Right cardiac atrium (tissue), 5 donors: ENCODE results near the gene MYLK2. TPM values are rescaled to one million over a fixed set of nuclear protein-coding genes. Genes with fewer than 3 reads are reported as not detected.

ENCODE experiments used
- ATAC-seq, 2 donors: fragments of 200-7000 bp; cut with Tn5 transposase; one replicate each; pipeline versions ENCODE4 v1.8.0 to v1.9.1; 2020; ENCODE audit warnings: moderate library complexity in 2 of 2, mild to moderate bottlenecking in 1 of 2
- DNase-seq, 3 donors: peaks; one replicate each; pipeline ENCODE4 v3.0.0-alpha.2; 2020
- H3K27ac ChIP-seq: one replicate; pipeline ENCODE4 v1.5.1; 2013; ENCODE audit warnings: mild to moderate bottlenecking, low read length, control low read depth, moderate library complexity
- H3K27me3 ChIP-seq: one replicate; pipeline ENCODE4 v1.6.1; 2013; ENCODE audit not compliant: control insufficient read depth, insufficient read depth
- H3K4me1 ChIP-seq: one replicate; pipeline ENCODE4 v1.6.1; 2013; ENCODE audit warnings: low read length; ENCODE audit not compliant: control insufficient read depth, insufficient read depth
- H3K4me3 ChIP-seq: one replicate; pipeline ENCODE4 v1.5.1; 2013; ENCODE audit warnings: low read length, control low read depth
- H3K9me3 ChIP-seq: one replicate; pipeline ENCODE4 v1.6.1; 2013; ENCODE audit warnings: low read length; ENCODE audit not compliant: control insufficient read depth
- WGBS: extraction: QIAGEN DNeasy Blood & Tissue Kit; methylation state at CpG from one replicate; pipeline ENCODE4 v1.1.7; 2013; 5-methylcytosine and 5-hydroxymethylcytosine counted together
- intact Hi-C, 4 donors: fragments of 100-400 bp; cut with DNase I; formaldehyde crosslinking; loops; one replicate each; pipeline versions ENCODE4 v1.11.0 to v1.14.0; 2022 to 2023
- polyA plus RNA-seq: library from polyadenylated mRNA; stranded (reverse); fragments of 200-250 nt; gene quantifications from one replicate; pipeline ENCODE4 v1.2.3, GENCODE V29; 2013
- total RNA-seq, 4 donors: library from RNA; stranded (reverse); fragmentation: NEBNext Ultra II Directional; extraction: Animal tissue kit (Norgen Biotek cat#: 25700); gene quantifications; one replicate each; pipeline ENCODE4 v1.2.1, GENCODE V29; 2021
- donor health status: healthy with polysubstance abuse.
- donor health status: DM: no; HTN: yes; CAD: no.
- donor health status: DM: no; HTN: no; CAD: no.
- donor health status: DM: no; HTN: yes; CAD: no; lungs with severe emphysema.
- donor health status: DM: yes; HTN: yes; CAD: no.

The MYLK2 gene
- total and polyA plus RNA-seq, 5 donors, result 0.51 to 2.0 (median 0.68) TPM

DNA sequence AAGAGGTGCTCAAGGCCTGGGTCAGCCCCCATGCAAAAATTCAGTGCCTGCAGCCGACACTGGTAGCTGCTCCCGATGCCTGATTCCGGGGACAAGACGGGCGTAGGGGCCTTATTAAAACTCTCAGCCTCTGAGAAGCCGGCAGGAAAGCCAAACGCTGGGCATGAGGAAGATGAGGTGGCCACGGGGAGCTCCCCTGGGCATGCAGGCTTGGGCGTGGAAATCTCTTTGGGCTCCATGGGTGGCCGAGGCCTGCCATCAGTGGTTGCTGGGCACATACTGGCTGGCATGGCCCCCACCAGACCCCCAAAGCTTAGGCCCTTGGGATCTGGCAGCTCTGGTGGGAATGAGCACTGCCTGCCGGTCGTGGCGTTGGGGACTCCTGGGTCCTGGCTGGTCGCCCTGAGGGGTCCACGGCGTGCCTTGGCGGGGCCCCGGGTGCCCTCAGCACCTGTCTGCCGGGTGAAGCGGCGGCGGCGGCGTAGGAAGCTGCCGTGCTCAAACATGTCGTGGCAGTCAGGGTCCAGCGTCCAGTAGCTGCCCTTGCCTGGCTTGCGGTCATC is 25.7 kb downstream of the MYLK2 start:
- Histone ChIP-seq H3K9me3 (no peaks in the 10 kb centered on the region), H3K4me1 (peaks cover 4% of the 10 kb centered on the region), H3K4me3 (peak overlapping the region; percentile 11), H3K27ac (no peak overlapping the region), H3K27me3 (no peaks in the 10 kb centered on the region)
- ATAC-seq (no peak), DNase-seq (peak in 2 of 3 donors; percentile 37 to 59)
- 77% methylated on average over 28 of the region's 28 CpGs for WGBS
- intact Hi-C loops, result no loop called here

DNA sequence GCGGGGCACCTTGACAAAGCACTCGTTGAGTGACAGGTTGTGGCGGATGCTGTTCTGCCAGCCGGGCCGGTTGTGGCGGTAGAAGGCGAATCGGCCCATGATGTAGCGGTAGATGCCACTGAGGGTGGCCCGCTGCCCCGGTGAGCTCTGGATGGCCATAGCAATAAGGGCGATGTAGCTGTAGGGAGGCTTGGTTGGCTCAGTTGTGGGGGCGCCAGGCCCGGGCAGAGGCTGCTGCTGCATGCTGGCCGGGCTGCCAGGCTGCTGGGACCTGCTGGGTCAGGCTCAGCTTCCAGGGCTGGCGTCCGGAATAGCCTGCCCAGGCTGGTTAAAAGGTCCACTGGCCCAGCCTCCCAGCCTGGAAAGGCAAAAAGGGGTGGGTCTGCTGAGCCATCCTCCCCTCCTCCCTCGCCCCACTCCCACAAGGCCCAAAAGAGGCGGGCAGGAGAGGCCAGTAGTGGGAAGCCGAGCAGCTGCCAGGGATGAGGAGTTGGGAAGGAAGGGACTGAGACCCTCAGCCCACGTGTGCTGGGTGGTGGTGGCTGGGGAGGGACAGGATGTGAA is 26.2 kb downstream of the MYLK2 start, which contains the start of gene FOXS1:
FOXS1 (minus strand) TSS at position 305 of the 564 bp plus-strand sequence; CDS start at position 243, 62 bp downstream.
- H3K9me3 ChIP-seq, result no peaks in the 10 kb centered on the region
- H3K4me1 ChIP-seq, result peaks cover 4% of the 10 kb centered on the region
- WGBS, result 53% methylated on average over 21 of the region's 21 CpGs
- H3K27me3 ChIP-seq, result no peaks in the 10 kb centered on the region
- H3K27ac ChIP-seq, result no peak within 1 kb of the TSS
- H3K4me3 ChIP-seq, result peak within 1 kb of the TSS; percentile 11
- ATAC-seq (peak; percentile 61 to 80), DNase-seq (peak; percentile 75 to 90 (median 87))
- intact Hi-C loops, result no loop called here

DNA sequence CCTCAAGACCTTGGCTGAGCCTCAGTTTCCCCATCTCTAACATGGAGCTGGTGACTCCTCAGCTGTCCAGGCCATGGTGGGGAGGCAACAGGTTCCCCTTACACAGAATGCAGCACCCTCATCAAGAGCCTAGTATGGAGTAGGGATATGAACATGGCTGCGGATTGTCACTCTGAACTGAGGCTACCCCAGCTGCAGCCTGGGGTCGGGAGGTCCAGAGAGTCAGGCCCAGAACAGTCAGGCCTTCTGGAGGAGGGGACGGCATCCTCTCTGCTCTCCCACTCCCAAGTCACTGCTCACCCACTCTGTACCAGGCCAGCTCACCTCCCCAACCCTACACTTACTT is 27.6 kb downstream of the MYLK2 start:
- 83% methylated on average over 3 of the region's 3 CpGs for WGBS
- no peak overlapping the region for H3K27ac ChIP-seq
- peaks cover 3% of the 10 kb centered on the region for H3K4me1 ChIP-seq
- ATAC-seq (no peak), DNase-seq (no peak)
- no peak overlapping the region for H3K4me3 ChIP-seq
- intact Hi-C loops, result no loop called here
- no peaks in the 10 kb centered on the region for H3K9me3 ChIP-seq
- no peaks in the 10 kb centered on the region for H3K27me3 ChIP-seq

DNA sequence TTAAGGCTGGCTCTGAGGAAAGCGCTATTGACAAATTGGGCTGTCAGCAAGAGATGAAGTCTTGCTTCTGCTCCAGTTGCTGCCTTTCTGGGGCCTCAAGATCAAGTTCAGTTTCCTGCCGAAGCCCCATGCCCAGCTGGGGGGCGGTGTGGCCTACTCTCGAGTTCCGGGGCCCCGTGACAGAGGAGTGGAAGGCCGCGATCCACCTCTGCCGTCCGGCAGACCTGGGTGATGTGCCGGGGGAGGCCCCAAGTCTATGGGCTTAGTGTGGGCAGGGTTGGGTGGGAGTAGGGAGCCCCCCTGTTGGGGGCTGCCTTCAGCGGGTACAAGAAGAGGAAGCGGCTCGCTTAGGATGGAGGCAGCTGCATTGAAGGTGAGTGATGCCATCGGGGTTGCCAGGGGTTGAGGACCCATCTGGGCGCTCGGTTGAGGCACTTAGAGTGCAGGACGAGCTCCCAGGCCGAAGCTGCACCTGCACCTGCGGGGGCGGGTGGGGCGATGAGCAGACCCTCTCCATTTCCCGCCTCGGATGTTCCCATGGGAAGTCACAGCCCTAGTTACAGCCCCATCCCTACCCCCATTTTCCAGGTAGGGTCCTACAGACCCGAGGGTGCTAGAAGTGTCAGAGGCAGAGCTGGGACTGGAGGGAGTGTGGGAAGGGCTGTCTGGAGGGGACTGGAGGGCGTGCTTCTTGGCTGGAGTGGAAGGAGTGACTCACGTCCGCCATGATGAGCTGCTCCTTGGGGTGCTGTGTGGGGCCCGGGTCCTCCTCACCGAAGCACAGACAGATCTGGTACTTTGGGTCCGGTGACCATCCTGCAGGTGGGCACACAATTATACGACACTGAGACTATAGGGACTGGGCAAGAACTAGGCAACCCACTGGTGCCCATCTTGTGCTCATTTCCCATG is 29.2 kb downstream of the MYLK2 start:
- no peak overlapping the region for H3K4me3 ChIP-seq
- 86% methylated on average over 32 of the region's 32 CpGs for WGBS
- no peak overlapping the region for H3K27ac ChIP-seq
- no peaks in the 10 kb centered on the region for H3K4me1 ChIP-seq
- DNase-seq (peak in 1 of 3 donors; percentile 15), ATAC-seq (no peak)
- no peaks in the 10 kb centered on the region for H3K9me3 ChIP-seq
- H3K27me3 ChIP-seq, result no peaks in the 10 kb centered on the region
- intact Hi-C loops, result no loop called here

DNA sequence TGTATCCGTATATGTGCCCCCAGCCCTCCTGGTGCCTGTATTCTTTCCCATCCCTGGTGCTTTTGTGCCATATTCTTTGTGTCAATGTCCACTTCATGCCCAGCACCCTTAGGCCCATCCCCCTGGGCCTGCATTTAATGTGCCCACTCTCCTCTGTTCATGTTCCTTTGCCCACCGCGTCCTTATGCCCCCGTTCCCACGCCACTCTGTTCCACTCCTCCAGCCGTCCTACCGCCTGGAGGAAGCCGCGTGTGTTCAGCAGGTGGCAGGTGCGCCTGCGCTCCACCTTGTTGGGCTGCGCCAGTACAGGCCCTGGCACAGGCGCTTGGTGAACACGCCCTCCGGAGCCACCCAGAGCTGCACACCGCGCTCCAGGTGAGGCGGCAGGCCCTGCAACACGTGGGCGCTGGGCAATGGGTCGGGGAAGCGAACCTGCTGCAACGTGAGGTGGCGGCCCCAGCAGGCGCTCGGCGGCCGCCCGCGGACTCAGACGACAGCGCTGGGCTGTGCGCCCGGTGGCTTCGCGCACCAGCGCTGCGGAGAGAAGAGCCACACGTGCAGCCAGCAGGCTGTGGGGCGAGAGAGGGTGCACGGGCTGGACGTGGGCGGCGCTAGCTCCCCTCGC is 30.3 kb downstream of the MYLK2 start:
- no peak for ATAC-seq
- H3K27me3 ChIP-seq, result no peaks in the 10 kb centered on the region
- WGBS, result 30% methylated on average over 45 of the region's 45 CpGs

DNA sequence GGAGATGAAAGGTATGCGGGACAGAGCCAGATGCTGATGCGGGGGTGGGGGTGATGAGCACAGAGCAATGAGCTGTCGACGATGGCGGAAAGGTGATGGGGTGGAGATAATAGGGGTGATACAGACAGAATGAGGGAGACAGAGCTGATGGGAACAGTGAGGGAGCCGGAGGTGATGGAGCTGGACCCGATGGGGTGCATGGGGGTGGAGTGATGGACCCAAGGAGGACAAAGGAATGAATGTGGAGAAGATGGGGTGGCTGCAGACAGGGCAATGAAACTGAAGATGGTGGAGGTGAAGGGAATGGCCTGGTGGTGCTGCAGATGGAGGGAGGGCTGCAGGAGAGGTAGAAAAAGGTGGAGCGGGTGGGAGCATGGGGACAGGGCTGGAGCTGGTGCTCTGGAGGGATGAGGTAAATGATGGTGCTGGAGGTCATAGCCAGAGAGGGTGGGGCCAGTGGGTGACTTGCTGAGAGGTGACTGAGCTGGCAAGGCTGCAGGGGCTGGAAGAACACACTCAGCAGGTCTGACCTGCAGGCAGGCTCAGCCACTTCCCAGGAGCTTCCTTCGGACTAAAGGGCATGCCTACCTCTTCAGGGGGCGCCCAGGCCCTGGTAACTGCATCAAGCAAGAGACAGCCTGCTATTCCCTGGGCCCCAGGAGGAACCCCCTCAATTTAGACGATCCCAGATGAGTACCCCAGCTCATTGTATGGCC is 32.2 kb downstream of the MYLK2 start:
- intact Hi-C loops, result loop anchor here (5.0 to 10.0 kb wide), 5 partner anchors 101 to 243 kb away; partner anchors contain the start of gene PDRG1 (in 3 of the 4)
- 68% methylated on average over 11 of the region's 11 CpGs for WGBS
- H3K27ac ChIP-seq, result no peak overlapping the region
- DNase-seq, result peak in 1 of 3 donors; percentile 16
- no peaks in the 10 kb centered on the region for H3K4me1 ChIP-seq
- H3K4me3 ChIP-seq, result no peak overlapping the region
- no peaks in the 10 kb centered on the region for H3K9me3 ChIP-seq
- H3K27me3 ChIP-seq, result no peaks in the 10 kb centered on the region
- no peak for ATAC-seq

More for the DNA sequence above, 30.3 kb downstream of the MYLK2 start:
- no peaks in the 10 kb centered on the region for H3K9me3 ChIP-seq
- DNase-seq, result peak in 1 of 3 donors; percentile 37
- intact Hi-C loops, result no loop called here
- no peaks in the 10 kb centered on the region for H3K4me1 ChIP-seq
- no peak overlapping the region for H3K4me3 ChIP-seq
- no peak overlapping the region for H3K27ac ChIP-seq

DNA sequence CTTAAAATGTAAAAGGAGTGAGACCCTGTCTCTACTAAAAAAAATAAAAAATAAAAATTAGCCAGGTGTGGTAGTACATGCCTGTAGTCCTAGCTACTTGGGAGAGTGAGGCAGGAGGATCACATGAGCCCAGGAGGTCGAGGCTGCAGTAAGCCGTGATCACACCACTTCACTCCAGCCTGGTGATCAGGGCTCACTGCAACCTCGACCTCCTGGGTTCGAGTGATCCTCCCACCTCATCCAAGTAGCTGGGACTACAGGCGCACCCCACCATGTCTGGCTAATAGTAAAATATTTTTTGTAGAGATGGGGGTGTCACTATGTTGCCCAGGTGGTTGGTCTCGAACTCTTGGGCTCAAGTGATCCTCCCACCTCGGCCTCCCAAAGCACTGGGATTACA is 34.3 kb downstream of the MYLK2 start:
- no peaks in the 10 kb centered on the region for H3K4me1 ChIP-seq
- WGBS, result 81% methylated on average over 7 of the region's 7 CpGs
- no peak for ATAC-seq
- no peak overlapping the region for H3K27ac ChIP-seq
- no peaks in the 10 kb centered on the region for H3K27me3 ChIP-seq
- intact Hi-C loops, result loop anchor here (2.0 to 10.0 kb wide), 6 partner anchors 99 to 241 kb away; partner anchors contain the start of gene PDRG1 (in 4 of the 4)
- no peaks in the 10 kb centered on the region for H3K9me3 ChIP-seq
- no peak overlapping the region for H3K4me3 ChIP-seq
- peak in 1 of 3 donors; percentile 10 for DNase-seq

DNA sequence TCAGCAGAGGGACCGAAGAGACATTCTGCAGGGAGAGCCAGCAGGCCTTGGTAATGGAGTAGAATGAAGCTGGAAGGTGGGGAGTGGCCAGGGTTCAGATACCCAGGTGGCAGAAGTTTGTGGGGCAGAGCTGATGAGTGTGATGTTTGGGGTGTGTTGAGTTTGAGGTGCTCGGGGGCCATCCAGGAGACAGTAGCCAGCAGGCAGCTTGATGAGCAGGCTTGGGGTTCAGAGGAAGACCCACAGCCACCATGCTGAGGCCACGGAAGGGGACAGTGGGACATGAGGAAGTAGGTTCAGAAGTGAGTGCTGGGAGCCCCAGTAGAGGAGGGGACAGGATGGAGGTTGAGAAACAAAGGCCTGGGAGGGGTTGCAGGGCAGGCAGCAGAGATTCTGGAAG is 37.4 kb downstream of the MYLK2 start:
- H3K9me3 ChIP-seq, result no peaks in the 10 kb centered on the region
- H3K27ac ChIP-seq, result no peak overlapping the region
- no peak overlapping the region for H3K4me3 ChIP-seq
- DNase-seq, result peak in 1 of 3 donors; percentile 3
- intact Hi-C loops, result loop anchor here in 3 of 4 donors (10.0 kb wide), 3 partner anchors 98 to 238 kb away; partner anchors contain the start of gene PDRG1 (in 1 of the 3)
- 68% methylated on average over 3 of the region's 3 CpGs for WGBS
- no peak for ATAC-seq
- no peaks in the 10 kb centered on the region for H3K4me1 ChIP-seq
- no peaks in the 10 kb centered on the region for H3K27me3 ChIP-seq

DNA sequence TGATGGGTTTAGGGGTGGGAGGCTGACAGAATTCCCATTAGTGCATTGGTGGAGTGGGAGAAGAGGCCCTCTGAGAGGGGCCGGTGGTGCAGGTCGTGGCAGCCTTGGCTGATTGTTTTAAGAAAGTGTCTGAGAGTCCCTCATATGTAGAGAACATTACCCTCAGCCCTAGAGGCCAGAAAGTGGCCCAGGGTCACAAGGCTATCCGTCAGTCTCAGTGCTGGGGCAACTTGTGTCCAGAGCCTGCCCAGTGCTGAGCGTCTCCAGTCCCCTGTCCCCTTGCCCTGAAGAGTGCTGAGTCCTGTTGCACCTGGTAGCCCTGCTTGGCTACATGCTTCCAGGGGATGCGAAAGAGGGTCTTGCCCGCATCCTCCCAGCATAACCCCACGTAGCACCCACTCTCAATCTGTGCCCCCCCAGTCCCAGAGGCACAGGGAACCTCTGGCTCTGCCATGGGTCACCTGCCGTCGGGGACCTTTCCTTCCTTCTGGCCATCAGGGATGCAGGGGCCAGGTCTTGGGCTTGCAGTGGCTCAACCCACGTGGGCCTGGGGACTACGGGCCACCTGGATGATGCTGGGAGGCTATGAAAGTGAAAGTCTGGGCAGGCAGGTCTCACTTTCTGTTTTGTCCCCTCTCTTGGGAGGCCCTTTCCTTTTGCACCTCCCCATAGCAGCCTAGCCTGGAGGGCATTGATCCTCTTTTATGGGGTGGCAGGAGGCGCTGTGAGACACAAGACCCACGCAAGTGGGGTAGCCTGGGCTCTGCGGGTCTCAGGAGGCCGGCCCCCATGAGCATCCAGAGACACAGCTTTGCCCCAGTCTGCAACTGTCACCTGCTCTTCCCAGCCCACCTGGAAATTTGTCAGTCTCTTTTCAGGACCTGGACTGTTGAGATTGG is 39.0 kb downstream of the MYLK2 start:
- Histone ChIP-seq H3K27ac (no peak overlapping the region), H3K9me3 (no peaks in the 10 kb centered on the region), H3K4me3 (no peak overlapping the region), H3K27me3 (no peaks in the 10 kb centered on the region), H3K4me1 (no peaks in the 10 kb centered on the region)
- 78% methylated on average over 15 of the region's 15 CpGs for WGBS
- peak in 1 of 3 donors; percentile 25 for DNase-seq
- no peak for ATAC-seq
- intact Hi-C loops, result loop anchor here in 3 of 4 donors (10.0 kb wide), 3 partner anchors 97 to 237 kb away; partner anchors contain the start of gene PDRG1 (in 1 of the 3)
